HEK293 (cell line): ENCODE measurements around the gene MOGAT3.
A peak's percentile ranks its signal among the peaks of the same experiment; 100 is the strongest.

Experiments
- CTCF ChIA-PET: fragments of 350-600 bp; formaldehyde crosslinking; extraction: SDS; loops from one replicate; lab custom pipeline; 2021; ENCODE audit warnings: antibody characterized with exemption; lab: Yijun Ruan, JAX
- POLR2A ChIA-PET: fragments of 300-600 bp; formaldehyde crosslinking; extraction: SDS; loops from one replicate; lab custom pipeline; 2020; ENCODE audit warnings: antibody characterized with exemption, inconsistent platforms; lab: Yijun Ruan, JAX
- H3K27ac ChIP-seq: fragments of 200-500 bp; sonication (Bioruptor generic); 2 replicates; pipeline ENCODE4 v1.5.1; 2014; ENCODE audit warnings: low read depth, low read length, control low read depth, inconsistent platforms; ENCODE audit errors: extremely low read depth
- H3K36me3 ChIP-seq, 2 experiments: fragments of 200-500 bp in 1 of 2; sonication (Bioruptor generic) in 1 of 2; 1 replicate in 1 of 2; 2 replicates in 1 of 2; pipeline ENCODE4 v1.5.1; 2014 to 2017; ENCODE audit warnings: inconsistent platforms in 2 of 2, low read length in 2 of 2; ENCODE audit not compliant: control insufficient read depth in 2 of 2, insufficient read depth in 1 of 2
- H3K4me1 ChIP-seq: fragments of 200-500 bp; sonication (Bioruptor generic); 2 replicates; pipeline ENCODE4 v1.5.1; 2014; ENCODE audit warnings: mild to moderate bottlenecking, low read length, inconsistent platforms; ENCODE audit not compliant: control insufficient read depth, insufficient read depth
- H3K4me3 ChIP-seq: 2 replicates; pipeline ENCODE4 v1.5.1; 2011; ENCODE audit warnings: low read depth, mild to moderate bottlenecking, control low read depth, low read length, moderate library complexity
- H3K9me3 ChIP-seq: fragments of 200-500 bp; sonication (Bioruptor generic); 2 replicates; pipeline ENCODE4 v1.5.1; 2014; ENCODE audit warnings: low read depth, low read length, inconsistent platforms; ENCODE audit not compliant: control insufficient read depth, insufficient read depth
- AEBP2 ChIP-seq: fragments of 450-650 bp; formaldehyde crosslinking; IDR thresholded peaks from 2 replicates; pipeline ENCODE4 v1.5.1; 2016; ENCODE audit warnings: missing biosample characterization, missing genetic modification characterization, borderline replicate concordance
- ATF2 ChIP-seq: fragments of 450-650 bp; formaldehyde crosslinking; IDR thresholded peaks from 2 replicates; pipeline ENCODE4 v1.5.1; 2016; ENCODE audit warnings: missing biosample characterization, missing genetic modification characterization, low read depth
- HOXC10 ChIP-seq: sonication (generic); formaldehyde crosslinking; IDR thresholded peaks from 2 replicates; pipeline ENCODE4 v1.8.1; 2023; ENCODE audit warnings: mild to moderate bottlenecking, missing genetic modification reagents
- KLF1 ChIP-seq: fragments of 450-650 bp; formaldehyde crosslinking; IDR thresholded peaks from 2 replicates; pipeline ENCODE4 v1.5.1; 2016; ENCODE audit warnings: missing biosample characterization, missing genetic modification characterization
- KLF7 ChIP-seq: fragments of 450-650 bp; formaldehyde crosslinking; IDR thresholded peaks from 2 replicates; pipeline ENCODE4 v1.5.1; 2016; ENCODE audit warnings: missing biosample characterization, missing genetic modification characterization, borderline replicate concordance
- KLF9 ChIP-seq: fragments of 450-650 bp; formaldehyde crosslinking; IDR thresholded peaks from 2 replicates; pipeline ENCODE4 v1.5.1; 2016; ENCODE audit warnings: missing biosample characterization, missing genetic modification characterization, low read depth
- PRDM1 ChIP-seq: fragments of 450-650 bp; formaldehyde crosslinking; IDR thresholded peaks from 2 replicates; pipeline ENCODE4; 2016; ENCODE audit warnings: missing biosample characterization, missing genetic modification characterization
- ZBTB17 ChIP-seq: fragments of 450-650 bp; formaldehyde crosslinking; IDR thresholded peaks from 2 replicates; pipeline ENCODE4 v1.5.1; 2016; ENCODE audit warnings: missing biosample characterization, missing genetic modification characterization
- ZBTB44 ChIP-seq: fragments of 450-650 bp; IDR thresholded peaks from 2 replicates; pipeline ENCODE4 v1.5.1; 2018; ENCODE audit warnings: missing biosample characterization, mild to moderate bottlenecking, missing genetic modification characterization
- ZNF148 ChIP-seq: fragments of 450-650 bp; formaldehyde crosslinking; IDR thresholded peaks from 2 replicates; pipeline ENCODE4 v1.5.0; 2017; ENCODE audit warnings: missing biosample characterization, missing genetic modification characterization, borderline replicate concordance
- ZNF239 ChIP-seq: fragments of 450-650 bp; formaldehyde crosslinking; IDR thresholded peaks from 2 replicates; pipeline ENCODE4 v1.5.1; 2016; ENCODE audit warnings: missing biosample characterization, missing genetic modification characterization
- ZNF324 ChIP-seq: fragments of 450-650 bp; formaldehyde crosslinking; IDR thresholded peaks from 2 replicates; pipeline ENCODE4 v1.5.1; 2016; ENCODE audit warnings: missing biosample characterization, missing genetic modification characterization
- ZNF394 ChIP-seq: fragments of 450-650 bp; formaldehyde crosslinking; IDR thresholded peaks from 2 replicates; pipeline ENCODE4 v1.5.1; 2016; ENCODE audit warnings: missing biosample characterization, missing genetic modification characterization, mild to moderate bottlenecking, moderate library complexity, borderline replicate concordance
- ZNF433 ChIP-seq: fragments of 450-650 bp; formaldehyde crosslinking; IDR thresholded peaks from 2 replicates; pipeline ENCODE4 v1.5.1; 2016; ENCODE audit warnings: missing biosample characterization, missing genetic modification characterization, low read depth
- ZNF529 ChIP-seq: fragments of 450-650 bp; formaldehyde crosslinking; IDR thresholded peaks from 2 replicates; pipeline ENCODE4 v1.5.1; 2017; ENCODE audit warnings: missing genetic modification characterization, missing biosample characterization; ENCODE audit not compliant: insufficient replicate concordance
- ZNF558 ChIP-seq: fragments of 450-650 bp; formaldehyde crosslinking; IDR thresholded peaks from 2 replicates; pipeline ENCODE4 v1.5.1; 2016; ENCODE audit warnings: missing biosample characterization, missing genetic modification characterization
- ZNF585B ChIP-seq: fragments of 450-650 bp; formaldehyde crosslinking; IDR thresholded peaks from 2 replicates; pipeline ENCODE4 v1.5.1; 2016; ENCODE audit warnings: missing biosample characterization, missing genetic modification characterization
- ZNF654 ChIP-seq: fragments of 450-650 bp; formaldehyde crosslinking; IDR thresholded peaks from 2 replicates; pipeline ENCODE4 v1.5.1; 2016; ENCODE audit warnings: low read depth, missing biosample characterization, missing genetic modification characterization
- ZNF664 ChIP-seq: fragments of 450-650 bp; formaldehyde crosslinking; IDR thresholded peaks from 2 replicates; pipeline ENCODE4 v1.5.1; 2016; ENCODE audit warnings: missing biosample characterization, missing genetic modification characterization
- ZNF670 ChIP-seq: fragments of 450-650 bp; formaldehyde crosslinking; IDR thresholded peaks from 2 replicates; pipeline ENCODE4 v1.5.1; 2016; ENCODE audit warnings: missing biosample characterization, missing genetic modification characterization, low read depth
- ZNF768 ChIP-seq: fragments of 450-650 bp; formaldehyde crosslinking; IDR thresholded peaks from 2 replicates; pipeline ENCODE4 v1.5.1; 2018; ENCODE audit warnings: missing biosample characterization, mild to moderate bottlenecking, missing genetic modification characterization
- TF ChIP-seq, protein P1 (sequence below): fragments of 450-650 bp; formaldehyde crosslinking; IDR thresholded peaks from 2 replicates; pipeline ENCODE4 v1.5.1; 2016; ENCODE audit warnings: missing biosample characterization, missing genetic modification characterization
- TF ChIP-seq, protein P2 (sequence below): fragments of 450-650 bp; formaldehyde crosslinking; IDR thresholded peaks from 2 replicates; pipeline ENCODE4 v1.5.1; 2017; ENCODE audit warnings: missing biosample characterization, missing genetic modification characterization

MOGAT3 gene

DNA sequence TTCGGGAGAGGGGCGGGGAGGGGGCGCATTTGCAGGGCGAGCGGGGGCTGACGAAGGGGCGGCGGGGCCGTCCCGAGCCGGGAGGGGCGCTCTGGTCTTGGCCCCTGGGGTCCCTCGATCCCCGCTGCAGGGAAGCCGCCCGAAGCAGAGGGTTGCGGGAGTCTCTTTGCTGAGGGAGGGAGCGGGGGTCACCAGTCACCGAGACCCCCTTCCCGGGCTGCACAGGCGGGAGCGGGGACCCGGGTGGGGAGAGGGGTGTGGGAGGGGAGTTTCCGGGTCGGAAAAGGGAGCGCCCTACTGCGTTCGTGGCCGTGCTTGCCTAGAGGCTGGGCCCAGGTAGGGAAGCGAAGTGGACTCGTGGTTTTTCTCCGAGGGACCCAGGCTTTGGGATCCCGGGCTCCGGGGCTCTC, 46.1 kb downstream of the MOGAT3 start (continued):
- TF ChIP-seq ZBTB44 (tag by site-specific recombination) (no peak), ZNF558 (tag by site-specific recombination) (no peak), ZNF768 (tag by site-specific recombination) (no peak), KLF1 (tag by site-specific recombination) (peak; percentile 27; the same call in 1 of the 2 replicates), ZNF148 (tag by site-specific recombination) (no peak), ZNF664 (tag by site-specific recombination) (no peak), KLF7 (tag by site-specific recombination) (0 out of 2 replicates have a peak, but pooled peaks have one; percentile 10), AEBP2 (tag by site-specific recombination) (no peak), HOXC10 (no peak), ZNF324 (no peak), ZNF670 (tag by site-specific recombination) (no peak), ZNF239 (tag by site-specific recombination) (no peak), ZNF585B (no peak), ZNF433 (tag by site-specific recombination) (no peak), ZNF529 (tag by site-specific recombination) (no peak)
- TF ChIP-seq, protein P1, sequence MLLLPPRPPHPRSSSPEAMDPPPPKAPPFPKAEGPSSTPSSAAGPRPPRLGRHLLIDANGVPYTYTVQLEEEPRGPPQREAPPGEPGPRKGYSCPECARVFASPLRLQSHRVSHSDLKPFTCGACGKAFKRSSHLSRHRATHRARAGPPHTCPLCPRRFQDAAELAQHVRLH (tag by site-specific recombination) = no peak
- TF ChIP-seq, protein P2, sequence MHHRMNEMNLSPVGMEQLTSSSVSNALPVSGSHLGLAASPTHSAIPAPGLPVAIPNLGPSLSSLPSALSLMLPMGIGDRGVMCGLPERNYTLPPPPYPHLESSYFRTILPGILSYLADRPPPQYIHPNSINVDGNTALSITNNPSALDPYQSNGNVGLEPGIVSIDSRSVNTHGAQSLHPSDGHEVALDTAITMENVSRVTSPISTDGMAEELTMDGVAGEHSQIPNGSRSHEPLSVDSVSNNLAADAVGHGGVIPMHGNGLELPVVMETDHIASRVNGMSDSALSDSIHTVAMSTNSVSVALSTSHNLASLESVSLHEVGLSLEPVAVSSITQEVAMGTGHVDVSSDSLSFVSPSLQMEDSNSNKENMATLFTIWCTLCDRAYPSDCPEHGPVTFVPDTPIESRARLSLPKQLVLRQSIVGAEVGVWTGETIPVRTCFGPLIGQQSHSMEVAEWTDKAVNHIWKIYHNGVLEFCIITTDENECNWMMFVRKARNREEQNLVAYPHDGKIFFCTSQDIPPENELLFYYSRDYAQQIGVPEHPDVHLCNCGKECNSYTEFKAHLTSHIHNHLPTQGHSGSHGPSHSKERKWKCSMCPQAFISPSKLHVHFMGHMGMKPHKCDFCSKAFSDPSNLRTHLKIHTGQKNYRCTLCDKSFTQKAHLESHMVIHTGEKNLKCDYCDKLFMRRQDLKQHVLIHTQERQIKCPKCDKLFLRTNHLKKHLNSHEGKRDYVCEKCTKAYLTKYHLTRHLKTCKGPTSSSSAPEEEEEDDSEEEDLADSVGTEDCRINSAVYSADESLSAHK (tag by site-specific recombination) = no peak
- TF ChIP-seq, all 188 proteins: peak for 16

GRCh38 chr7:101153969-101154692, 46.7 kb downstream of the MOGAT3 start, which contains the start of gene AP1S1:
Gene AP1S1 (plus strand): TSS chr7:101154476. CDS start chr7:101154515, 39 bp downstream.
- POLR2A ChIA-PET = no interaction called here
- H3K9me3 ChIP-seq = no peaks in the 10 kb centered on the region
- peaks cover 5% of the 10 kb centered on the region; the same call in 1 of the 2 replicates for H3K4me1 ChIP-seq
- H3K4me3 ChIP-seq = peak within 1 kb of the TSS; percentile 80
- peaks cover 0 to 13% of the 10 kb centered on the region in 2 experiments; a peak in 1 of 3 replicates for H3K36me3 ChIP-seq
- CTCF ChIA-PET = interaction anchor here (0.7 to 8.6 kb wide), 3 partner anchors 10 to 124 kb away, joined by 3 to 84 read pairs (median 6); no protein-coding TSS in a partner anchor
- peak within 1 kb of the TSS; percentile 41; the same call in 1 of the 2 replicates for H3K27ac ChIP-seq
- TF ChIP-seq ZNF654 (tag by site-specific recombination) (no peak), PRDM1 (tag by site-specific recombination) (peak; percentile 94), ATF2 (no peak), ZNF394 (tag by site-specific recombination) (peak; percentile 94), ZBTB17 (tag by site-specific recombination) (peak; percentile 69), KLF9 (tag by site-specific recombination) (peak; percentile 84)
- TF ChIP-seq, protein P2 (tag by site-specific recombination) = peak; percentile 78
